ENCODE data around the gene TMEM212.
A peak's percentile ranks its signal among the peaks of the same experiment; 100 is the strongest.

The TMEM212 gene

DNA sequence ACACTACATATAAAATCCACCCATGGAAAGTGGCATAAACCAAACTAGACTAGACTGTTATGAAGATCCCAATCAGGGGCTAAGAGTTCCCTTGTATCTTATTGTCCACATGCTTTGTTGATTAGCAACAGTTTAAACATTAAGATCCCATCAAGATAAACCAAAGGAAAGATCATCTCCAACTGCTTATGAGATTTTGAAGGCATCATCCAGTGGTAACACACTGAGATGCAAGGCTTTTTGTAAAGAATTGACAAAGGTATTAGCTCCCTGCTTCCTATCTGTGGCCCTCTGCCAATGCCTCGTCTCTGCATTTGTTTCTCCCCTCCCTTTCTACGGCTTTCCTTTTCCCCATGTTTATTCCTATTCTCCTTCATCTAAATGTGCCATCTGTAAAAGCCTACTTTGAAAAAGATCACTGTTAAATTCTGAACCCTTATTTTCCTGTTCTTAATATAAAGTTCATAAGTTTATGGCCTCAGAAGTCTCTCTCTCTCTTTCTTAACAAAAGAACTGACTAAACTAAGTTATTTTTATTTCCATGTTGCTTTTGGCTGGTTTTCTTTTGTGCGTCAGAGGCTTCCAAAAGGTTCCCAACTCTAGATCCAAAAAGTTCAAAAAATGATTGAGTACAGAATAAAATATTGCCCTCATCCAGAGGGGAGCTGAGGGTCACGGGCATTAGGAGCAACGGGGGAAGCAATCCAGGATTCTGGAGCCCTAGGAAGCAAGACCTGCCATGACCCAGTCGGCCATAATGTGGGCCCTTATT is 38.3 kb upstream of the TMEM212 start:
- Histone ChIP-seq H3K27me3 (ENCODE audit: control insufficient read depth in 3 of 3, insufficient read depth in 3 of 3, low read depth in 1 of 3, low read length in 3 of 3) (peaks cover 2 to 9% (median 7%) of the 10 kb centered on the region in 3 experiments), H2BK15ac (ENCODE audit: low read length) (no peak overlapping the region), H3K4me2 (ENCODE audit: insufficient read depth, low read length, poor library complexity, severe bottlenecking) (no peak overlapping the region), H4K91ac (ENCODE audit: low read depth, low read length, poor library complexity) (no peak overlapping the region), H2BK120ac (ENCODE audit: low read depth, low read length) (no peak overlapping the region), H3K27ac (replicated peaks; ENCODE audit: low read length) (no peak overlapping the region), H3K9me3 (replicated peaks in 1 of 2; ENCODE audit: control insufficient read depth in 2 of 2, insufficient read depth in 1 of 2, low read depth in 1 of 2, low read length in 2 of 2) (no peaks in the 10 kb centered on the region), H2AK5ac (ENCODE audit: low read depth, low read length) (no peak overlapping the region), H2BK5ac (ENCODE audit: low read length) (no peak overlapping the region), H3K4ac (ENCODE audit: low read length) (no peak overlapping the region), H3K9ac (ENCODE audit: low read depth, low read length, poor library complexity) (no peak overlapping the region), H3K36me3 (replicated peaks in 1 of 2; ENCODE audit: control insufficient read depth in 2 of 2, insufficient read depth in 2 of 2, low read length in 2 of 2) (no peaks in the 10 kb centered on the region), H3K14ac (ENCODE audit: low read length) (no peak overlapping the region), H2BK12ac (ENCODE audit: low read length) (no peak overlapping the region), H3K18ac (ENCODE audit: low read length) (no peak overlapping the region), H3K23ac (ENCODE audit: low read depth, low read length, poor library complexity) (no peak overlapping the region), H3K4me1 (ENCODE audit: control insufficient read depth in 2 of 2, insufficient read depth in 1 of 2, low read depth in 1 of 2, low read length in 2 of 2) (peaks cover 3 to 4% of the 10 kb centered on the region in 2 donors), H3K79me1 (ENCODE audit: low read depth, low read length) (no peaks in the 10 kb centered on the region), H4K8ac (ENCODE audit: low read depth, low read length) (no peak overlapping the region), H3K4me3 (ENCODE audit: low read length in 2 of 2) (no peak overlapping the region), H2AFZ (ENCODE audit: low read length) (no peak overlapping the region)
- no peak for DNase-seq (ENCODE audit: low spot score)
- no CpG with 5 or more reads among the region's 6 CpGs for WGBS, 2 donors (ENCODE audit: extremely low coverage in 2 of 2, insufficient read length in 2 of 2, insufficient replicate concordance in 1 of 2)

DNA sequence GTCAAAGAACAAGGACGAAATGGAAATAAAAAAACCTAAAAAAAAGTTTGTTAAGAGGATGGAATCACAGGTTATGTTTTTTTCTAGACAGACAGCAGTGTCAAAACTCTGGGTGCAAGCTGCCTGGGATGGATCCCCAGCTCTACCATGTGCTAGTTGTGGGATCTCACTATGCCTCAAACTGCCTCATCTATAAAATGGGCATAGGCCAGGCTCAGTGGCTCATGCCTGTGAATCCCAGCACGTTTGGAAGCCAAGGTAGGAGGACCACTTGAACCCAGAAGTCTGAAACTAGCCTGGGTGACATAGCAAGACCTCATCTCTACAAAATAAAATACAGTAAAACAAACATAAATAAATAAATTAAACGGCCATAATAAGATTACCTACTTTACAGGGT is 37.5 kb upstream of the TMEM212 start:
- H3K4ac ChIP-seq (ENCODE audit: low read length) = no peak overlapping the region
- no peak overlapping the region for H2AK5ac ChIP-seq (ENCODE audit: low read depth, low read length)
- no CpG with 5 or more reads among the region's 3 CpGs for WGBS, 2 donors (ENCODE audit: extremely low coverage in 2 of 2, insufficient read length in 2 of 2, insufficient replicate concordance in 1 of 2)
- peaks cover 3 to 5% of the 10 kb centered on the region in 2 donors for H3K4me1 ChIP-seq (ENCODE audit: control insufficient read depth in 2 of 2, insufficient read depth in 1 of 2, low read depth in 1 of 2, low read length in 2 of 2)
- H3K27ac ChIP-seq (replicated peaks; ENCODE audit: low read length) = no peak overlapping the region
- H3K79me1 ChIP-seq (ENCODE audit: low read depth, low read length) = no peaks in the 10 kb centered on the region
- no peak overlapping the region for H2BK120ac ChIP-seq (ENCODE audit: low read depth, low read length)
- no peaks in the 10 kb centered on the region for H3K9me3 ChIP-seq (replicated peaks in 1 of 2; ENCODE audit: control insufficient read depth in 2 of 2, insufficient read depth in 1 of 2, low read depth in 1 of 2, low read length in 2 of 2)
- H3K18ac ChIP-seq (ENCODE audit: low read length) = no peak overlapping the region
- no peak overlapping the region for H2AFZ ChIP-seq (ENCODE audit: low read length)
- no peak overlapping the region for H2BK5ac ChIP-seq (ENCODE audit: low read length)
- no peak for DNase-seq (ENCODE audit: low spot score)
- H3K14ac ChIP-seq (ENCODE audit: low read length) = no peak overlapping the region
- H4K8ac ChIP-seq (ENCODE audit: low read depth, low read length) = no peak overlapping the region
- no peak overlapping the region for H3K4me3 ChIP-seq (ENCODE audit: low read length in 2 of 2)
- no peak overlapping the region for H3K4me2 ChIP-seq (ENCODE audit: insufficient read depth, low read length, poor library complexity, severe bottlenecking)
- no peak overlapping the region for H2BK15ac ChIP-seq (ENCODE audit: low read length)
- H3K9ac ChIP-seq (ENCODE audit: low read depth, low read length, poor library complexity) = no peak overlapping the region
- no peak overlapping the region for H2BK12ac ChIP-seq (ENCODE audit: low read length)
- no peaks in the 10 kb centered on the region for H3K36me3 ChIP-seq (replicated peaks in 1 of 2; ENCODE audit: control insufficient read depth in 2 of 2, insufficient read depth in 2 of 2, low read length in 2 of 2)
- H4K91ac ChIP-seq (ENCODE audit: low read depth, low read length, poor library complexity) = no peak overlapping the region
- H3K23ac ChIP-seq (ENCODE audit: low read depth, low read length, poor library complexity) = no peak overlapping the region
- peaks cover 4 to 16% (median 15%) of the 10 kb centered on the region in 3 experiments for H3K27me3 ChIP-seq (ENCODE audit: control insufficient read depth in 3 of 3, insufficient read depth in 3 of 3, low read depth in 1 of 3, low read length in 3 of 3)

DNA sequence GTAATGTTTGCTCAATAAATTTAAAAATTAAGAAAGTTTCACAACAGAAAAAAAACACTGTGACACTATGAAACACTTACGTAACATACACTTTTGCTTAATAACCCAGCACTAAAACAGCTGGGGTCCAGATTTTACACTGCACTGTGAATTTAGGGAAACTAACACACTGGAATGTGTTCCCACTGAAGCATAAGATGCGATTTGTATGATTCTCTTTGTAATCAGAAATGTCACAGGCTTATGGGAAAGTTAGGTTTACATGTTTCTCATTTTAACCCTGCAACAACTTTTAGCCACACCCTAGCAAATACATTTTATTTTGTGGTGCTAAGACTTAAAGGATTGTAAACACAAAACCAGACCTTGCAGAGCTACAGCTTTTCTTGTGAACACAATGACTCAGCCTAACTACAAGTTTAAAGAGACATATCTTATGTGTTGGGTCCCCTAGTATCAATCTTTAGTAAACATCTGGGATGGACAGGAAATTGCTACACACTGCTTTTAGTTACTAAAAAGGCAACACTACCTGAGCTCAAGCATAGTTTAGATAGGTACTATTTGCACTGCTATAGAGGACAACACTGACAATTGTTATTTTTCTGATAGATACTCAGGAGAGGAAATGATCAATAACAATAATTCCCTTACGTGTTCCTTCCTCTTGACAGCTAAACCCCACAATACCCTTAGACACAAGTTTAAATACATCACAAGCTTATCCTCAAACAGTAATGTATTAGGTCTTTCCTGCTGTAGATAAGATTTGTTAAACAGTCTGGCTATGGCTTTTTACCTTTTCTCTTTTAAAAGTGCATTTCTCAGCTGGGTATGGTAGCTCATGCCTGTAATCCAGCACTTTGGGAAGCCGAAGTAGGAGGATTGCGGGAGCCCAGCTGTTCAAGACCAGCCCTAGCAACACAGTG is 36.7 kb upstream of the TMEM212 start:
- H3K79me1 ChIP-seq (ENCODE audit: low read depth, low read length) = no peaks in the 10 kb centered on the region
- no peak overlapping the region for H4K91ac ChIP-seq (ENCODE audit: low read depth, low read length, poor library complexity)
- H2AK5ac ChIP-seq (ENCODE audit: low read depth, low read length) = no peak overlapping the region
- no peak for DNase-seq (ENCODE audit: low spot score)
- no peak overlapping the region for H3K18ac ChIP-seq (ENCODE audit: low read length)
- no peak overlapping the region for H2BK15ac ChIP-seq (ENCODE audit: low read length)
- no peak overlapping the region for H2BK12ac ChIP-seq (ENCODE audit: low read length)
- no peak overlapping the region for H3K14ac ChIP-seq (ENCODE audit: low read length)
- H3K4me3 ChIP-seq (ENCODE audit: low read length in 2 of 2) = no peak overlapping the region
- H3K36me3 ChIP-seq (replicated peaks in 1 of 2; ENCODE audit: control insufficient read depth in 2 of 2, insufficient read depth in 2 of 2, low read length in 2 of 2) = no peaks in the 10 kb centered on the region
- H4K8ac ChIP-seq (ENCODE audit: low read depth, low read length) = no peak overlapping the region
- H3K27ac ChIP-seq (replicated peaks; ENCODE audit: low read length) = no peak overlapping the region
- H2BK120ac ChIP-seq (ENCODE audit: low read depth, low read length) = no peak overlapping the region
- H3K27me3 ChIP-seq (ENCODE audit: control insufficient read depth in 3 of 3, insufficient read depth in 3 of 3, low read depth in 1 of 3, low read length in 3 of 3) = peaks cover 4 to 24% (median 23%) of the 10 kb centered on the region in 3 experiments
- no peaks in the 10 kb centered on the region for H3K9me3 ChIP-seq (replicated peaks in 1 of 2; ENCODE audit: control insufficient read depth in 2 of 2, insufficient read depth in 1 of 2, low read depth in 1 of 2, low read length in 2 of 2)
- H3K4me1 ChIP-seq (ENCODE audit: control insufficient read depth in 2 of 2, insufficient read depth in 1 of 2, low read depth in 1 of 2, low read length in 2 of 2) = peaks cover 3 to 6% of the 10 kb centered on the region in 2 donors
- no peak overlapping the region for H3K23ac ChIP-seq (ENCODE audit: low read depth, low read length, poor library complexity)
- no peak overlapping the region for H3K4me2 ChIP-seq (ENCODE audit: insufficient read depth, low read length, poor library complexity, severe bottlenecking)
- H3K9ac ChIP-seq (ENCODE audit: low read depth, low read length, poor library complexity) = no peak overlapping the region
- H2AFZ ChIP-seq (ENCODE audit: low read length) = peak overlapping the region; percentile 18
- no CpG with 5 or more reads among the region's 5 CpGs for WGBS, 2 donors (ENCODE audit: extremely low coverage in 2 of 2, insufficient read length in 2 of 2, insufficient replicate concordance in 1 of 2)
- H2BK5ac ChIP-seq (ENCODE audit: low read length) = no peak overlapping the region
- H3K4ac ChIP-seq (ENCODE audit: low read length) = no peak overlapping the region

DNA sequence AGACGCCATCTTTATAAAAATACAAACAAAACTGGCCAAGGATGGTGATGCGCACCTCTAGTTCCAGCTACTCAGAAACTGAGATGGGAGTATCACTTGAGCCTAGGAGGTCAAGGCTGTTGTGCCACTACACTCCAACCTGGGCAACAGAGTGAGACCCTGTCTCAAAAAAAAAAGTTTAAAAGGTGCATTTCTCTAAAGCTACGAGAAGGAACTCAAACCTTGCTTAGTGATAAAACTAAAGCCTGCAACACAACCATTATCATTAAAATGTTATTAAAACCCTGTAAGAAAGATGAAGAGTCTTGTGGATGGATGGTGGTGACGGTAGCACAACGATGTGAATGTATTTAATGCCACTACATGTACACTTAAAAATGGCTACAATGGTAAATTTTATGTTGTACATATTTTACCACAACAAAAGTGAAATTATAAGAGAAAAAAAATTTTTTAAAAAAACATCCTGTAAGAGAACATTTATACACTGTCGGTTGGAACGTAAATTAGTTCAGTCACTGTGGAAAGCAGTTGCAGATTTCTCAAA is 35.9 kb upstream of the TMEM212 start:
- Histone ChIP-seq H3K4me3 (ENCODE audit: low read length in 2 of 2) (no peak overlapping the region), H3K4me1 (ENCODE audit: control insufficient read depth in 2 of 2, insufficient read depth in 1 of 2, low read depth in 1 of 2, low read length in 2 of 2) (peaks cover 3 to 6% of the 10 kb centered on the region in 2 donors), H2BK5ac (ENCODE audit: low read length) (no peak overlapping the region), H2AFZ (ENCODE audit: low read length) (no peak overlapping the region), H3K4me2 (ENCODE audit: insufficient read depth, low read length, poor library complexity, severe bottlenecking) (no peak overlapping the region), H3K14ac (ENCODE audit: low read length) (no peak overlapping the region), H3K27me3 (ENCODE audit: control insufficient read depth in 3 of 3, insufficient read depth in 3 of 3, low read depth in 1 of 3, low read length in 3 of 3) (peaks cover 4 to 28% (median 25%) of the 10 kb centered on the region in 3 experiments), H4K91ac (ENCODE audit: low read depth, low read length, poor library complexity) (no peak overlapping the region), H3K79me1 (ENCODE audit: low read depth, low read length) (no peaks in the 10 kb centered on the region), H3K23ac (ENCODE audit: low read depth, low read length, poor library complexity) (no peak overlapping the region), H4K8ac (ENCODE audit: low read depth, low read length) (no peak overlapping the region), H2BK12ac (ENCODE audit: low read length) (no peak overlapping the region), H3K18ac (ENCODE audit: low read length) (no peak overlapping the region), H3K4ac (ENCODE audit: low read length) (no peak overlapping the region), H3K36me3 (replicated peaks in 1 of 2; ENCODE audit: control insufficient read depth in 2 of 2, insufficient read depth in 2 of 2, low read length in 2 of 2) (no peaks in the 10 kb centered on the region), H2BK15ac (ENCODE audit: low read length) (no peak overlapping the region), H3K27ac (replicated peaks; ENCODE audit: low read length) (no peak overlapping the region), H2AK5ac (ENCODE audit: low read depth, low read length) (no peak overlapping the region), H3K9me3 (replicated peaks in 1 of 2; ENCODE audit: control insufficient read depth in 2 of 2, insufficient read depth in 1 of 2, low read depth in 1 of 2, low read length in 2 of 2) (no peaks in the 10 kb centered on the region), H3K9ac (ENCODE audit: low read depth, low read length, poor library complexity) (no peak overlapping the region), H2BK120ac (ENCODE audit: low read depth, low read length) (no peak overlapping the region)
- WGBS, 2 donors (ENCODE audit: extremely low coverage in 2 of 2, insufficient read length in 2 of 2, insufficient replicate concordance in 1 of 2) = no CpG with 5 or more reads among the region's 7 CpGs
- DNase-seq (ENCODE audit: low spot score) = no peak

Measured in neuronal stem cell (in vitro differentiated cells).